ENCODE measurements around the gene CORO6.

CORO6 gene

GRCh38 chr17:29612404-29613280, 10.1 kb downstream of the CORO6 start:
- H3K36me3 ChIP-seq (ENCODE audit: control insufficient read depth in 4 of 4, insufficient read depth in 4 of 4, low read length in 3 of 4) = peaks cover 0 to 7% (median 0%) of the 10 kb centered on the region in 4 experiments
- no peak overlapping the region for H3K27ac ChIP-seq (ENCODE audit: insufficient read depth in 1 of 2, low read depth in 1 of 2, low read length in 2 of 2, poor library complexity in 1 of 2, severe bottlenecking in 2 of 2)
- H3K4me1 ChIP-seq (ENCODE audit: control extremely low read depth in 1 of 4, control insufficient read depth in 4 of 4, insufficient read depth in 4 of 4, low read length in 3 of 4) = peaks cover 2 to 49% (median 48%) of the 10 kb centered on the region in 4 experiments
- peak overlapping the region in 5 of 7 experiments; percentile 19 to 72 (median 48) for H3K4me3 ChIP-seq (ENCODE audit: control insufficient read depth in 1 of 7, extremely low read depth in 1 of 7, insufficient read depth in 4 of 7, low read depth in 2 of 7, low read length in 6 of 7)
- WGBS (ENCODE audit: insufficient coverage) = 45% methylated on average over 83 of the region's 85 CpGs
- ChIA-PET CTCF (interaction anchor here (0.6 to 7.8 kb wide), 6 partner anchors 12 to 151 kb away, joined by 3 to 179 read pairs (median 8); partner anchors contain the start of gene ANKRD13B), POLR2A (interaction anchor here (0.7 to 1.2 kb wide), 2 partner anchors 18 to 21 kb away, joined by 4 to 6 read pairs; no protein-coding TSS in a partner anchor)
- H3K9me3 ChIP-seq (ENCODE audit: control extremely low read depth in 1 of 5, control insufficient read depth in 4 of 5, insufficient read depth in 2 of 5, low read depth in 1 of 5, low read length in 4 of 5) = no peaks in the 10 kb centered on the region
- H3K27me3 ChIP-seq (replicated peaks in 2 of 5; ENCODE audit: control insufficient read depth in 4 of 5, insufficient read depth in 5 of 5, low read length in 4 of 5) = peaks cover 0 to 21% (median 7%) of the 10 kb centered on the region in 5 experiments
- no peak for DNase-seq

GRCh38 chr17:29612094-29612403, 10.7 kb downstream of the CORO6 start:
- 97% methylated on average over 8 of the region's 12 CpGs for WGBS (ENCODE audit: insufficient coverage)
- ChIA-PET POLR2A (interaction anchor here (0.7 to 1.8 kb wide), 2 partner anchors 14 to 18 kb away, joined by 4 read pairs; no protein-coding TSS in a partner anchor), CTCF (interaction anchor here (1.2 to 5.2 kb wide), 2 partner anchors 15 to 20 kb away, joined by 3 to 21 read pairs; partner anchors contain the start of gene ANKRD13B)

GRCh38 chr17:29611351-29612093, 11.2 kb downstream of the CORO6 start:
- Histone ChIP-seq H3K36me3 (ENCODE audit: control insufficient read depth in 4 of 4, insufficient read depth in 4 of 4, low read length in 3 of 4) (peaks cover 0 to 7% (median 0%) of the 10 kb centered on the region in 4 experiments), H3K9me3 (ENCODE audit: control extremely low read depth in 1 of 5, control insufficient read depth in 4 of 5, insufficient read depth in 2 of 5, low read depth in 1 of 5, low read length in 4 of 5) (no peaks in the 10 kb centered on the region), H3K4me3 (ENCODE audit: control insufficient read depth in 1 of 7, extremely low read depth in 1 of 7, insufficient read depth in 4 of 7, low read depth in 2 of 7, low read length in 6 of 7) (no peak overlapping the region), H3K4me1 (ENCODE audit: control extremely low read depth in 1 of 4, control insufficient read depth in 4 of 4, insufficient read depth in 4 of 4, low read length in 3 of 4) (peaks cover 2 to 37% (median 37%) of the 10 kb centered on the region in 4 experiments), H3K27ac (ENCODE audit: insufficient read depth in 1 of 2, low read depth in 1 of 2, low read length in 2 of 2, poor library complexity in 1 of 2, severe bottlenecking in 2 of 2) (no peak overlapping the region), H3K27me3 (replicated peaks in 2 of 5; ENCODE audit: control insufficient read depth in 4 of 5, insufficient read depth in 5 of 5, low read length in 4 of 5) (peaks cover 0 to 13% (median 5%) of the 10 kb centered on the region in 5 experiments)
- WGBS (ENCODE audit: insufficient coverage) = 94% methylated on average over 8 of the region's 11 CpGs
- DNase-seq = no peak
- ChIA-PET POLR2A (interaction anchor here (1.8 kb wide), 1 partner anchor 14 kb away, joined by 4 read pairs; no protein-coding TSS in a partner anchor), CTCF (interaction anchor here (1.2 to 5.2 kb wide), 2 partner anchors 15 to 19 kb away, joined by 3 to 21 read pairs; partner anchors contain the start of gene ANKRD13B)

More at GRCh38 chr17:29612094-29612403, 10.7 kb downstream of the CORO6 start:
- peaks cover 2 to 43% (median 42%) of the 10 kb centered on the region in 4 experiments for H3K4me1 ChIP-seq (ENCODE audit: control extremely low read depth in 1 of 4, control insufficient read depth in 4 of 4, insufficient read depth in 4 of 4, low read length in 3 of 4)
- H3K9me3 ChIP-seq (ENCODE audit: control extremely low read depth in 1 of 5, control insufficient read depth in 4 of 5, insufficient read depth in 2 of 5, low read depth in 1 of 5, low read length in 4 of 5) = no peaks in the 10 kb centered on the region
- no peak overlapping the region for H3K4me3 ChIP-seq (ENCODE audit: control insufficient read depth in 1 of 7, extremely low read depth in 1 of 7, insufficient read depth in 4 of 7, low read depth in 2 of 7, low read length in 6 of 7)
- no peak for DNase-seq
- H3K27ac ChIP-seq (ENCODE audit: insufficient read depth in 1 of 2, low read depth in 1 of 2, low read length in 2 of 2, poor library complexity in 1 of 2, severe bottlenecking in 2 of 2) = no peak overlapping the region
- H3K27me3 ChIP-seq (replicated peaks in 2 of 5; ENCODE audit: control insufficient read depth in 4 of 5, insufficient read depth in 5 of 5, low read length in 4 of 5) = peaks cover 0 to 18% (median 7%) of the 10 kb centered on the region in 5 experiments
- peaks cover 0 to 7% (median 0%) of the 10 kb centered on the region in 4 experiments for H3K36me3 ChIP-seq (ENCODE audit: control insufficient read depth in 4 of 4, insufficient read depth in 4 of 4, low read length in 3 of 4)

- Histone ChIP-seq H3K27me3 (replicated peaks in 2 of 5; ENCODE audit: control insufficient read depth in 4 of 5, insufficient read depth in 5 of 5, low read length in 4 of 5) (peaks cover 0 to 7% (median 0%) of the 10 kb centered on the region in 5 experiments), H3K36me3 (ENCODE audit: control insufficient read depth in 4 of 4, insufficient read depth in 4 of 4, low read length in 3 of 4) (peaks cover 0 to 7% (median 0%) of the 10 kb centered on the region in 4 experiments), H3K4me1 (ENCODE audit: control extremely low read depth in 1 of 4, control insufficient read depth in 4 of 4, insufficient read depth in 4 of 4, low read length in 3 of 4) (peaks cover 0 to 26% (median 26%) of the 10 kb centered on the region in 4 experiments), H3K4me3 (ENCODE audit: control insufficient read depth in 1 of 7, extremely low read depth in 1 of 7, insufficient read depth in 4 of 7, low read depth in 2 of 7, low read length in 6 of 7) (no peak overlapping the region), H3K9me3 (ENCODE audit: control extremely low read depth in 1 of 5, control insufficient read depth in 4 of 5, insufficient read depth in 2 of 5, low read depth in 1 of 5, low read length in 4 of 5) (no peaks in the 10 kb centered on the region), H3K27ac (ENCODE audit: insufficient read depth in 1 of 2, low read depth in 1 of 2, low read length in 2 of 2, poor library complexity in 1 of 2, severe bottlenecking in 2 of 2) (no peak overlapping the region)
- CTCF ChIA-PET = interaction anchor here (1.1 to 5.2 kb wide), 4 partner anchors 13 to 31 kb away, joined by 3 to 21 read pairs (median 6); partner anchors contain the start of gene ANKRD13B
- POLR2A ChIA-PET = interaction anchor here (1.8 kb wide), 1 partner anchor 13 kb away, joined by 4 read pairs; no protein-coding TSS in a partner anchor
- 93% methylated on average over 3 of the region's 3 CpGs for WGBS (ENCODE audit: insufficient coverage)
- no peak for DNase-seq
Measured at GRCh38 chr17:29610395-29610794, 12.3 kb downstream of the CORO6 start.

GRCh38 chr17:29608986-29609385, 13.7 kb downstream of the CORO6 start:
- POLR2A ChIA-PET = interaction anchor here (0.7 kb wide), 1 partner anchor 1108 kb away, joined by 3 read pairs; no protein-coding TSS in a partner anchor
- Histone ChIP-seq H3K9me3 (ENCODE audit: control extremely low read depth in 1 of 5, control insufficient read depth in 4 of 5, insufficient read depth in 2 of 5, low read depth in 1 of 5, low read length in 4 of 5) (no peaks in the 10 kb centered on the region), H3K36me3 (ENCODE audit: control insufficient read depth in 4 of 4, insufficient read depth in 4 of 4, low read length in 3 of 4) (peaks cover 0 to 7% (median 0%) of the 10 kb centered on the region in 4 experiments), H3K27me3 (replicated peaks in 2 of 5; ENCODE audit: control insufficient read depth in 4 of 5, insufficient read depth in 5 of 5, low read length in 4 of 5) (peaks cover 0 to 7% (median 0%) of the 10 kb centered on the region in 5 experiments), H3K27ac (ENCODE audit: insufficient read depth in 1 of 2, low read depth in 1 of 2, low read length in 2 of 2, poor library complexity in 1 of 2, severe bottlenecking in 2 of 2) (no peak overlapping the region), H3K4me3 (ENCODE audit: control insufficient read depth in 1 of 7, extremely low read depth in 1 of 7, insufficient read depth in 4 of 7, low read depth in 2 of 7, low read length in 6 of 7) (no peak overlapping the region), H3K4me1 (ENCODE audit: control extremely low read depth in 1 of 4, control insufficient read depth in 4 of 4, insufficient read depth in 4 of 4, low read length in 3 of 4) (peaks cover 0 to 12% (median 12%) of the 10 kb centered on the region in 4 experiments)
- 95% methylated on average over 15 of the region's 15 CpGs for WGBS (ENCODE audit: insufficient coverage)
- DNase-seq = no peak
- CTCF ChIA-PET = interaction anchor here (1.0 to 7.6 kb wide), 6 partner anchors 8 to 36 kb away, joined by 3 to 39 read pairs (median 6); partner anchors contain the start of gene ANKRD13B

- WGBS (ENCODE audit: insufficient coverage) = 99% methylated on average over 23 of the region's 29 CpGs
- peaks cover 0 to 2% (median 0%) of the 10 kb centered on the region in 5 experiments for H3K27me3 ChIP-seq (replicated peaks in 2 of 5; ENCODE audit: control insufficient read depth in 4 of 5, insufficient read depth in 5 of 5, low read length in 4 of 5)
- H3K4me3 ChIP-seq (ENCODE audit: control insufficient read depth in 1 of 7, extremely low read depth in 1 of 7, insufficient read depth in 4 of 7, low read depth in 2 of 7, low read length in 6 of 7) = no peak overlapping the region
- H3K36me3 ChIP-seq (ENCODE audit: control insufficient read depth in 4 of 4, insufficient read depth in 4 of 4, low read length in 3 of 4) = peaks cover 0 to 7% (median 0%) of the 10 kb centered on the region in 4 experiments
- CTCF ChIA-PET = interaction anchor here (1.6 to 7.6 kb wide), 5 partner anchors 9 to 31 kb away, joined by 5 to 39 read pairs (median 7); partner anchors contain the start of gene ANKRD13B
- POLR2A ChIA-PET = interaction anchor here (0.6 kb wide), 1 partner anchor 432 kb away, joined by 4 read pairs; no protein-coding TSS in a partner anchor
- DNase-seq = no peak
- H3K4me1 ChIP-seq (ENCODE audit: control extremely low read depth in 1 of 4, control insufficient read depth in 4 of 4, insufficient read depth in 4 of 4, low read length in 3 of 4) = peaks cover 0 to under 1% (median 0%) of the 10 kb centered on the region in 4 experiments
- no peaks in the 10 kb centered on the region for H3K9me3 ChIP-seq (ENCODE audit: control extremely low read depth in 1 of 5, control insufficient read depth in 4 of 5, insufficient read depth in 2 of 5, low read depth in 1 of 5, low read length in 4 of 5)
- H3K27ac ChIP-seq (ENCODE audit: insufficient read depth in 1 of 2, low read depth in 1 of 2, low read length in 2 of 2, poor library complexity in 1 of 2, severe bottlenecking in 2 of 2) = no peak overlapping the region
Measured at GRCh38 chr17:29607557-29608195, 15.0 kb downstream of the CORO6 start.

Measured in common myeloid progenitor, CD34-positive (primary cell).